HG02642 (cell line): ENCODE data around the gene DLGAP3.
"Not testable (repeated sequence)": the region's sequence is repeated elsewhere in the genome, so short reads cannot be mapped to it uniquely, and the experiment has no call there.

ENCODE experiments used
- ATAC-seq: cut with Tn5 transposase; IDR thresholded peaks from one replicate; pipeline ENCODE4 v1.9.1; 2021; ENCODE audit warnings: mild to moderate bottlenecking; ENCODE audit not compliant: unreplicated experiment, poor library complexity

The DLGAP3 gene, protein sequence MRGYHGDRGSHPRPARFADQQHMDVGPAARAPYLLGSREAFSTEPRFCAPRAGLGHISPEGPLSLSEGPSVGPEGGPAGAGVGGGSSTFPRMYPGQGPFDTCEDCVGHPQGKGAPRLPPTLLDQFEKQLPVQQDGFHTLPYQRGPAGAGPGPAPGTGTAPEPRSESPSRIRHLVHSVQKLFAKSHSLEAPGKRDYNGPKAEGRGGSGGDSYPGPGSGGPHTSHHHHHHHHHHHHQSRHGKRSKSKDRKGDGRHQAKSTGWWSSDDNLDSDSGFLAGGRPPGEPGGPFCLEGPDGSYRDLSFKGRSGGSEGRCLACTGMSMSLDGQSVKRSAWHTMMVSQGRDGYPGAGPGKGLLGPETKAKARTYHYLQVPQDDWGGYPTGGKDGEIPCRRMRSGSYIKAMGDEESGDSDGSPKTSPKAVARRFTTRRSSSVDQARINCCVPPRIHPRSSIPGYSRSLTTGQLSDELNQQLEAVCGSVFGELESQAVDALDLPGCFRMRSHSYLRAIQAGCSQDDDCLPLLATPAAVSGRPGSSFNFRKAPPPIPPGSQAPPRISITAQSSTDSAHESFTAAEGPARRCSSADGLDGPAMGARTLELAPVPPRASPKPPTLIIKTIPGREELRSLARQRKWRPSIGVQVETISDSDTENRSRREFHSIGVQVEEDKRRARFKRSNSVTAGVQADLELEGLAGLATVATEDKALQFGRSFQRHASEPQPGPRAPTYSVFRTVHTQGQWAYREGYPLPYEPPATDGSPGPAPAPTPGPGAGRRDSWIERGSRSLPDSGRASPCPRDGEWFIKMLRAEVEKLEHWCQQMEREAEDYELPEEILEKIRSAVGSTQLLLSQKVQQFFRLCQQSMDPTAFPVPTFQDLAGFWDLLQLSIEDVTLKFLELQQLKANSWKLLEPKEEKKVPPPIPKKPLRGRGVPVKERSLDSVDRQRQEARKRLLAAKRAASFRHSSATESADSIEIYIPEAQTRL

DNA sequence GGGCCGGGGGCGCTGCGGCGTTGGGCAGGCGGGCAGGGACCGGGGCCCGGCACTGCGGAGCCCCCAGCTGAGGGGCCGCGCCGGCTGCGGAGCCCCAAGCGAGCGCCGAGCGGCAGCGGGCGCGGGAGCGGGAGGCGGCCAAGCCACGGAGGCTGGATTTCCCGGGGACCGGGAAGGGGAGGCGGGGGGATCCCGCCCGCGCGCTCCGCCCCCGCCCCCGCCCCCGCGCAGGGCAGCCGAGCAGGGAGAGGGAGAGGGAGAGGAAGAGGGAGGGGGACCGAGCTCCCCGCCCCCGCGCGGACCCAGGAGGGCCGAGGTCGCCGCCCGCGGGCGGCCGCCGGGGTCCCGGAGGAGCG lies at the start of gene DLGAP3:
TSS of gene DLGAP3 (minus strand) at position 154 of the 356 bp plus-strand sequence. CDS start 24,267 bp downstream, outside the sequence.
- ATAC-seq: peak; percentile 31

DNA sequence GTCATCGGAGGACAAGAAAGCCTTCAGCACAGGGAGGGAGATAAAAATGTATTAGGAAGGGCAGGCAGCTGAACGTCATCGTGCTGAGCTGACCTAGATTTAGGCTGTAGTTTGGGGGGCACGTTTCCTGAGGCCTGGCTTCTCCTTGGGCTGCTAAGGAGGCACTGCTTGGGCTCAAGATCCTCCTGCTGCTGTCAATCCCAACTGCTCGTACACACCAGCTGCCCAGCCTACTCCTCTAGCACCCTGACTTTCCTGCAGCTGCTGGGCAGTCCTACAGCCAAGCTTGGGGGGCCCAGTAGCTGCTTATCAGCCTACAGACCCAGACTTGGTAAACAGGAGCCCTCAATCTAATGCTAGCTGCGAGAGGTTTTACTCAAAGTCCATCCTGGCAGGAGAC lies 49.5 kb upstream of the DLGAP3 start:
- ATAC-seq: no peak

DNA sequence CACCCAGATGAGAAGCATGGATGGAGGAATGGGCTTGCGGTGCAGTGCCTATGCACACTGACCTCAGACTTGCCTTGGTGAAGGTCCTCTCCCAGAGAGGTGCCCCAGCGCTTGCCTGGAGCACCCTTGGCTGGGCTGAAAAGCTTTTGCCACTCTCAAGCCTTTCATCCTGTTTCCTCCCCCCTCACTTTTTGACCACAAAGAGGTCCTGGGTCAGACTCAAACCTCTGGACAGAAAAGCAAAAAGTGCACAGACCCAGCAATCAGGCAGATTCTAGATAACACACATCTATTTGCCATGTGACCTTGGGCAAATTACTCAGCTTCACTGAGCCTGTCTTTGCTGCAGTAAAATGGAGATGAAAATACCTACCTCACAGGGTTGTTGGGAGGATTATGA lies 48.4 kb upstream of the DLGAP3 start:
- no peak for ATAC-seq

DNA sequence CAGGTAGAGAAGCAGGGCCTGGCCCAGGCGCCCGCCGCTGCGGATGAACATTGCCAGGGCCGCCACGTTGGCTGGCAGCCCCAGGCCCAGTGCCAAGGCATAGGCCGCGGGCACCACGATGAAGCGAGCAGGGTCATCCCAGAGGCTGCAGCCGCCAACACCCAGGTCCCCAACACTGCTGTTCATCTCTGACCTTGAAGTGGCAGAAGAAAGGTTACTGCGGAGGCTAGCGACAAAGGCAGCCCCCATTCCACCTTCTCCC lies 47.7 kb upstream of the DLGAP3 start:
- no peak for ATAC-seq

DNA sequence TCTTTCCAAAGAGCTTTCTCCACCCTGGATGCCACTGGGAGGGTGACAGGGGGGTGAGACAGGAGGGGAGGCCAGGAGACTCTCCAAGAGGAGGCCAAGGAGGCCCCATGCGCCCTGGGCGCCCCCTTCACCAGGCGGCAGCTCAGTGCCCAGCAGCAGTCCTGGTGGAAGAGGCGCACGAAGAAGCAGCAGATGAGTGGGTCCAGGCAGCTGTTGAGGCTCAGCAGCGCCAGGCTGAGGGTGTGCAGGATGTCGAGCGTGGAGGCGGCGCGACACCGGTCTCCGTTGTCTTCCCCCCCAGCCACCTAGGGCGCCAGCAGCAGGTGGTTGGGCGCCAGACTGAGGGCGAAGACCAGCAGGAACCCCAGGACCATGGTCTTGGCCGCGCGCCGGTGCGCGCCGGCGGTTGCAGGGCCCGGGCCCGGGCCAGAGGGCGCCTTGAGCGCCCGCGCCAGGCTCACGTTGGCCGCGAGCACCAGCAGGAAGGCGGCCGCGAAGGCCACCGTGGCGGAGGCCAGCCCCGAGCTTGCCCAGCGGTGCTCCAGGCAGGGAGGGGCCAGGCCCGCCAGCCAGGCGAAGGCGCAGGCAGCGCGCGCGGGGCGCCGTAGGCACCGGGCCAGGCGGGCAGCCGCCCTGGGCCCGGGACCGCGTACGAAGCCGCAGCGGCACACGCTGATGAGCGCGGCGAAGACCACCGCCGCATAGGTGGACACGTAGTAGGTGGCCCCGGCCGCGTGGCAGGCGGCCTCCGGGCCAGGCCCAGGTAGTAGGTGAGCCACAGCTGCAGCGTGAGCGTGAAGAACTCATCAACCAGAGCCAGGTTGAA lies 47.1 kb upstream of the DLGAP3 start:
- ATAC-seq: no peak

DNA sequence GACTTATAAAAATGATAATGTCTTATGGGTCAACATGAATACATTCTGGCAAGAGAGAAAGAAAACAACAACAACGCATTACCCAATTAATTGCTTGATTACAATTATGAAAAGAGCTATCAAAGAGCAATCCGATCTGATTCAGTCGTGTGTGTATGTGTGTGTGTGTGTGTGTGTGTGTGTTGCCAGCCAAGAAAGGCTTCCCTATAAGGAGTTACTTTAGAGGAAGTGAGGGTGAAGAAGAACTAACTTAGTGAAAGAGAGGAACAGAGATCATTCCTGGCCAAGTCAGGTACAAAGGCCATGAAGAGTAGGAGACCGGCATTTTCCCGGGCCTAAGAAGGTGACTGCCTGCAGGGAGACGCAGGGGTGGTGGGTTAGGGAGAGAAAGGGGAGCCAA lies 46.3 kb upstream of the DLGAP3 start:
- no peak for ATAC-seq

DNA sequence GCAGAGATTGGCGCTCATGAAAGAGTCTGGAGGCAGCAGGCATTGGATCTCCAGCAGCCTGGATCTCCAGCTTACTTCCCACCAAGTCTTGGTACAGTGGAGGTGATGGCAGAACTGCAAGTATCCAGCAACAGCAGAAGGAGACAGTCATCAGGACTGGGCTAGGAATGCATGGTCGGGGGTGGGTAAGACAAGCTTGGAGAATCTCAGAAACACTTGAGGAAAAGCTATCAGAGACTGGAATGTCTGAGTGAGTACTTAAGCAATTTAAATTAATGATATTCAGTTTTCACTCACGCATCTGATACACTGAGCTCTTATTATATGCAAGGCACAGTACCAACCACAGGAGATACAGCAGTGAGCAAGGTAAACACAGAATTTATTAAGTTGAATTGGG lies 45.9 kb upstream of the DLGAP3 start:
- ATAC-seq: no peak

DNA sequence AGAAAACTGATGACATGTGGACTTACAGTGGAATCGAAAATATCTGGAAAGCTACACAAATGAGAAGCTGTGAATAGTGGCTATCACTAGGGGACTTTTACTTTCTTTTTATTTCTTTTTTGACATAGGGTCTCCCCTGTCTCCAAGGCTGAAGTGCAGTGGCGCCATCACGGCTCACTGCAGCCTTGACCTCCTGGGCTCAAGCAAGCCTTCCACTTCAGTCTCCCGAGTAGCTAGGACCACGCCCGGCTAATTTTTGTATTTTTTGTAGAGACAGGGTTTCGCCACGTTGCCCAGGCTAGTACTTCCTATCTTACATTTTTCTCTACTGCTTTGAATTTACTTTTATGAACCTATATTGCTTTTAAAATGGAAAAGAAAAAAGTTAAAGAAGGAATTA lies 45.2 kb upstream of the DLGAP3 start:
- no peak for ATAC-seq

DNA sequence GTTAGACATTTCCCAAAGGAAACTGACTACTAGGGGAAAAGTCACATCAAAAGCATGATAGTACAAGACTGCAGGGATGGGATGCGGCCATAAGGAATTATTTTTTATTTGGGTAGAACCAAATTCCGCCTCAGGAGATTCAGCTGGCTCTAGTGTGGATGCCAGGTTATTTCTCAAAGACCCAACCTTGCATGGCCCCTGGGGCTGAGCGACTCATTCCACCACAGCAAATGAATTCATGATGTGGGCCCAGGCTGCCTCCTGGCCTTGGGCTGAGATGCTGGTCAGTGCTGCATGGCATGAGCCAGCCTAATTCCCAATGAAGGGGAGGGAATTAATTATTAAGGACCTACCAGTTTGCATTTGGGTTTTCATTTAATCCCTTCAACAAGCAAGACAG lies 43.9 kb upstream of the DLGAP3 start:
- ATAC-seq: no peak

DNA sequence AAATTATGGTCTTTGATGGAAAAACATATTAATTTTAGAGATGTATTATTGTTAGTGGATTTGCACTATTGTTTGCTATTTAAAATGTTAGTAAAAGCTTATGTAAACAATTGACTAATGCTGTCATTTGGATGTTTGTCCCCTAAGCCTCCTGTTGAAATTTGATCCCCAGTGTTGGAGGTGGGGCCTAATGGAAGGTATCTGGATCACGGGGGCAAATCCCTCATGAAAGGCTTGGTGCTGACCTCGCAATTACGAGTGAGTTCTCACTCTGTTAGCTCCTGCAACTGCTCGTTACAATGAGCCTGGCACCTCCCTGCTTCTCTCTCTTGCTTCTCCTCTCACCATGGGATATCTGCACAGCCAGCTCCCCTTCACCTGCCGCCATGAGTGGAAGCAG lies 41.4 kb upstream of the DLGAP3 start:
- ATAC-seq: no peak

DNA sequence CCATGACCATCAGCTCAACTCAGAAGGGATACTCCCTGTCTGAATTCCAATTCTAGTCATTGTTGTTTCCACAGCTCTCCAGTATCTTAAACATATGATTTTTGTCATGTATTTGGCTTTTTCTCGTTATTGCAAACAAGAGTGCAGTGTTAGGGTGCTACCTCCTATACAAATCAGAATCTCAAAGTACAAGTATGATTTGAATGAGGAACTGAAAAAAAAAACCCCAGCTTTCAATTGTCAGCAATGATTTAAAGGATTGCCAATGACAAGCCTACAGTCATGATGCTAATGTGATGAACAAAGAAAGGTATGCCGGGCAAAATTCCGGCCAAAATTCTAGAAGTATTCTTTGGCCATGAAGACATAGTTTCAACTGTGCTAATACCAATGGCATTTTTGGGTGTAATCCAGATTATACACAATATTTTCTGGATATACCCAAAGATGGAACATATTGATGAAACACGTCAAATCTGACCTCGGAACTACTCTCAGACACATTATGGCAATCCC lies 40.8 kb upstream of the DLGAP3 start:
- no peak for ATAC-seq

DNA sequence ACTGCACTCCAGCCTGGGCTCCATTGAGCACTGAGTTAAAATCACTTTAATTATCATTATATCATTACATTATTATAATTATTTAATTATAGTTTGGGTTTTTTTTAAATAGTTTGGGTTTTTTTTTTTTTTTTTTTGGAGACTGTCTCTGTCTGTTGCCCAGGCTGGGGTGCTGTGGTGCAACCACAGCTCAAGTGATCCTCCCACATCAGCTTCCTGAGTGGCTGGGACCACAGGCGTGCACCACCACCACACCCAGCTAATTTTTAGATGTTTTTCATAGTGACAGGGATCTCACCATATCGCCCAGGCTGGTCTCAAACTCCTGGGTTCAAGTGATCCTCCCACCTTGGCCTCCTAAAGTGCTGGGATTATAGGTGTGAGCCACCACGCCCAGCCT lies 38.8 kb upstream of the DLGAP3 start:
- ATAC-seq: not testable (repeated sequence)

DNA sequence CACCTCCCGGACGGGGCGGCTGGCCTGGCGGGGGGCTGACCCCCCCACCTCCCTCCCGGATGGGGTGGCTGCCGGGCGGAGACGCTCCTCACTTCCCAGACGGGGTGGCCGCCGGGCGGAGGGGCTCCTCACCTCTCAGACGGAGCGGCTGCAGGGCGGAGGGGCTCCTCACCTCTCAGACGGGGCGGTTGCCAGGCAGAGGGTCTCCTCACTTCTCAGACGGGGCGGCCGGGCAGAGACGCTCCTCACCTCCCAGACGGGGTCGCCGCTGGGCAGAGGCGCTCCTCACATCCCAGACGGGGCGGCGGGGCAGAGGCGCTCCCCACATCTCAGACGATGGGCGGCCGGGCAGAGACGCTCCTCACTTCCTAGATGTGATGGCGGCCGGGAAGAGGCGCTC lies 38.2 kb upstream of the DLGAP3 start:
- not testable (repeated sequence) for ATAC-seq

DNA sequence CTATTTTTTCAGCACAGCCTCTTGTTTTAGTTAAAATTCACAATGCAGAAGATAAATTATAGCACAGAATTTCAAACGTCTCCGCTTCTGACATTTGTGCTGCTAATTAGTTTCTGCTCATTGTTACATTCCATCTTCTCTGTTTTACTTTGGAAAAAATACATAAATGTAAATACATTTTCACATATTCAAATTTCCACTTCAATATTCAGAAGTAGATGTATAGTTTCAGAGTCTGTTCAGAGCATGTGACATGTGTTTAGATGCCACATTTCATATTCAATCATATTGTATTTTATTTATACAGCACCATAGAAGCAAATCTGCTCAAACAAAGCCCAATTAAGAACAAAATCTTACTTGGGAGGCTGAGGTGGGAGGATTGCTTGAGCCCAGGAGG lies 36.1 kb upstream of the DLGAP3 start:
- ATAC-seq: no peak

DNA sequence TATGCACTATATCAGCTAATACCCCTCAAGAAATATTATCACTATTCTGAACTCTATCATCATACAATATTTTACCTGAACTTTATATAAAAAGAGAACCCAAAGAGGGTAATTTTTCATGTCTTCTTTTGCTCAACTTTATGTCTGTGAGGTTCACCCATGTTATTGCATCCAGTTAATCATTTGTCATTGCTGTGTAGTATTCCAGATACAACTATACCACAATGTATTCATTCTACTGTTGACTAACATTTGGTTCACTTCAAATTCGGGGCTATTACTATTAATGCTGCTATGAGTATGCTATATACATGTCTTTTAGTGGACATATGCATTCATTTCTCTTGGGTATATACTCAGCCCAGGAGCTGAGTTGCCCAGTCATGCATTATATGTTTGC lies 21.0 kb upstream of the DLGAP3 start:
- ATAC-seq: no peak

DNA sequence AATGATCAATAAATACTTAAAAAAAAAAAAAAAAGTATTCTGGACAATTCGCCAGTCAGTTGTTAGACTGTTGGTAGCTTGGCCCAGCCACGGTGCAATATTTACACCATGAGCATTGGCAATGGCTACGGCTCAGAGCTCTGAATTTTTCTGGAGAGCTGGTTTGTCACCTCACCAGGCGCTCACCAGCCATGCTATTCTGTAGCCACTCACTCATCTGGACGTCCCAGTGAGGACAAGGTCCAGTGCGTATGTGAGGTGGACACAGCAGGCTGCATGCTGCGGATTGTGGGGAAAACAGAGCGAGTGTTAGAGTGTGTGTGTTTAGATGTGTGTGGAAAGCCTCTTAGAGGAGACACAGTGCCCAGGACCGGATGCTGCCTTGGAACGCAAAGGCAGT lies 19.3 kb upstream of the DLGAP3 start:
- not testable (repeated sequence) for ATAC-seq

DNA sequence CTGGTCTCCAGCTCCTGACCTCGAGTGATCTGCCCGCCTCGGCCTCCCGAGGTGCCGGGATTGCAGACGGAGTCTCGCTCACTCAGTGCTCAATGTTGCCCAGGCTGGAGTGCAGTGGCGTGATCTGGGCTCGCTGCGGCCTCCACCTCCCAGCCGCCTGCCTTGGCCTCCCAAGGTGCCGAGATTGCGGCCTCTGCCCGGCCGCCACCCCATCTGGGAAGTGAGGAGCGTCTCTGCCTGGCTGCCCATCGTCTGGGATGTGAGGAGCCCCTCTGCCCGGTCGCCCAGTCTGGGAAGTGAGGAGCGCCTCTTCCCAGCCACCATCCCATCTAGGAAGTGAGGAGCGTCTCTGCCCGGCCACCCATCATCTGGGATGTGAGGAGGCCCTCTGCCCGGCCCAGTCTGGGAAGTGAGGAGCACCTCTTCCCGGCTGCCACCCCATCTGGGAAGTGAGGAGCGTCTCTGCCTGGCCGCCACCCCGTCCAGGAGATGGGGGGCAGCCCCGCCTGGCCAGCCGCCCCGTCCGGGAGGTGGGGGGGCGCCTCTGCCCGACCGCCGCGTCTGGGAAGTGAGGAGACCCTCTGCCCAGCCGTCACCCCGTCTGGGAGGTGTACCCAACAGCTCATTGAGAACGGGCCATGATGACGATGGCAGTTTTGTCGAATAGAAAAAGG lies 18.3 kb upstream of the DLGAP3 start:
- ATAC-seq: not testable (repeated sequence)

DNA sequence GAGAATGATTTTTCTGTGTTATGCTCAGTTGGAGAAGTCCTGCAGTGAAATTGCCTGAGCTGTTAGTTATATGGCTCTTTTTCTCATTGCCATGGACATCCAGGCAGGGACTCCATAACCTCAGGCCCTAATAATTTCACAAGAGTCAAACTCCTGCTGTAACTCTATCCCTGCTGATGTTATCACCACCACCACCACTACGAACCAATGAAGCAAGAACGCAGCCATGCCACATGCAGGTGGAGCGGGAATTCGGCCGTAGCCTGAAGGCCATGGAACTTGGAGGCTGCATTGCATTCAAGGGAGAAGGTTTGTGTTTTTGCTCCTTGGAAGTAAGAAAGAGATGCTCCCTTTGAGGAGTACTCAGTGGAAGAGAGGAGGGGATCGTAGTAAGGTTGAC lies 16.8 kb upstream of the DLGAP3 start:
- no peak for ATAC-seq

DNA sequence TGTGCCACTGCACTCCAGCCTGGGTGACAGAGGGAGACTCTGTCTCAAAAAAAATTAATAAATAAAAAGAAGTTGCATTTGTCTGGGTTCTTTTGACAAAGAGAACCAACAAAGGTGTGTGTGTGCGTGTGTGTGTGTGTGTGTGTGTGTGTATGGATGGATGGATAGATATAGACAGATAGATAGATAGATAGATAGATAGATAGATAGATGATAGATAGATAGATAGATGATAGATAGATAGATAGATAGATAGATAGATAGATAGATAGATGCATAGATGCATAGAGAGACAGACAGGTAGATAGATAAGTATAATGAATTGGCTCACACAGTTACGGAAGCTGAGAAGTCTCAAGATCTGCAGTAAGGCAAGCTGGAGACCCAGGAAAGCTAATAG lies 12.3 kb upstream of the DLGAP3 start:
- not testable (repeated sequence) for ATAC-seq

DNA sequence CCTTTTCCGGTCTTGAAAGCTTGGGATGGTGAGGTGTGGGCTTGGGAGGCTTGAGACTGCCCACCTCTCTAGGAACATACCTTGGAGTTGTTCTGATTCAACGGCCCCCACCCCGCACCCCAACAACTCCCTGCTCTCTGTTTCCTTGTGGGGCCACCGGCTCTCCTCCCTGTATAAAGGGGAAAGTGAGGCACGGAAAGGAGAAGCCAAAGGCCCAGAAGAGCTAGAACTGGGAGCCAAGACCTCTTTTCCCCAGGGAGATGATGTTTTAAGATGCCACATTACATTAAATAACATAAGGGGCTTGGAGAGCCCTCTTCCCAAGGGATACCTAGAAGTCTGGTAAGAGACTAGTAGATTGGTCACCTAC lies 1.2 kb upstream of the DLGAP3 start:
- no peak for ATAC-seq
